ENCODE measurements around the gene LPXN.
"Not testable (repeated sequence)": the region's sequence is repeated elsewhere in the genome, so short reads cannot be mapped to it uniquely, and the experiment has no call there.

DNA sequence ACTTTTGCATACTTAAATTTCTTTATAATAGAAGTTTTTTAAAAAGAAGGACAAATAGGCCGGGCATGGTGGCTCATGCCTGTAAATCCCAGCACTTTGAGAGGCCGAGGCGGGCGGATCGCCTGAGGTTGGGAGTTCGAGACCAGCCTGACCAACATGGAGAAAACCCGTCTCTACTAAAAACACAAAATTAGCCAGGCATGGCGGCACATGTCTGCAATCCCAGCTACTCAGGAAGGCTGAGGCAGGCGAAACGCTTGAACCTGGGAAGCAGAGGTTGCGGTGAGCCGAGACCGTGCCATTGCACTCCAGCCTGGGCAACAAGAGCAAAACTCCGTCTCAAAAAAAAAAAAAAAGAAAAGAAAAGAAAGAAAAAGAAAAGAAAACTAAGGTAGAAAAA lies 2.8 kb downstream of the LPXN start:
- TF ChIP-seq, protein P1, sequence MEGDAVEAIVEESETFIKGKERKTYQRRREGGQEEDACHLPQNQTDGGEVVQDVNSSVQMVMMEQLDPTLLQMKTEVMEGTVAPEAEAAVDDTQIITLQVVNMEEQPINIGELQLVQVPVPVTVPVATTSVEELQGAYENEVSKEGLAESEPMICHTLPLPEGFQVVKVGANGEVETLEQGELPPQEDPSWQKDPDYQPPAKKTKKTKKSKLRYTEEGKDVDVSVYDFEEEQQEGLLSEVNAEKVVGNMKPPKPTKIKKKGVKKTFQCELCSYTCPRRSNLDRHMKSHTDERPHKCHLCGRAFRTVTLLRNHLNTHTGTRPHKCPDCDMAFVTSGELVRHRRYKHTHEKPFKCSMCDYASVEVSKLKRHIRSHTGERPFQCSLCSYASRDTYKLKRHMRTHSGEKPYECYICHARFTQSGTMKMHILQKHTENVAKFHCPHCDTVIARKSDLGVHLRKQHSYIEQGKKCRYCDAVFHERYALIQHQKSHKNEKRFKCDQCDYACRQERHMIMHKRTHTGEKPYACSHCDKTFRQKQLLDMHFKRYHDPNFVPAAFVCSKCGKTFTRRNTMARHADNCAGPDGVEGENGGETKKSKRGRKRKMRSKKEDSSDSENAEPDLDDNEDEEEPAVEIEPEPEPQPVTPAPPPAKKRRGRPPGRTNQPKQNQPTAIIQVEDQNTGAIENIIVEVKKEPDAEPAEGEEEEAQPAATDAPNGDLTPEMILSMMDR (conservative IDR thresholded peaks at IDR 0.05 in 1 of 2, IDR thresholded peaks at IDR 0.05 in 1 of 2; ENCODE audit: extremely low read depth in 1 of 2, insufficient read depth in 1 of 2, low read depth in 1 of 2, low read length in 2 of 2), result not testable (repeated sequence)
- TF ChIP-seq EZH2 (IDR thresholded peaks at IDR 0.05; ENCODE audit: borderline replicate concordance, low read length), result not testable (repeated sequence)

Measured in mammary epithelial cell (primary cell).